CD4-positive, alpha-beta memory T cell (primary cell): ENCODE results near the gene PAM. TPM values are rescaled to one million over a fixed set of nuclear protein-coding genes. Genes with fewer than 3 reads are reported as not detected.

ENCODE experiments used
- CTCF ChIA-PET: fragments of 350-600 bp; sonication (Branson Sonifier 250); formaldehyde crosslinking; loops from one replicate; lab custom pipeline; 2021; ENCODE audit warnings: inconsistent platforms; ENCODE audit not compliant: partially characterized antibody; lab: Charles Lee
- POLR2A ChIA-PET: fragments of 350-600 bp; sonication (Branson Sonifier 250); formaldehyde crosslinking; loops from one replicate; lab custom pipeline; 2021; ENCODE audit not compliant: partially characterized antibody; lab: Charles Lee
- DNase-seq, 5 donors: peaks; one replicate each; pipeline versions ENCODE4 v3.0.0 to v3.0.0-alpha.2; 2020 to 2022; ENCODE audit warnings: mixed read lengths in 1 of 5
- H3K27ac ChIP-seq: one replicate; pipeline ENCODE4 v1.7.0; 2013; ENCODE audit warnings: low read depth, low read length
- H3K27me3 ChIP-seq: 2 replicates; pipeline ENCODE4 v1.7.0; 2013; ENCODE audit warnings: mild to moderate bottlenecking, low read length, moderate library complexity; ENCODE audit not compliant: insufficient read depth
- H3K36me3 ChIP-seq: 2 replicates; pipeline ENCODE4 v1.7.0; 2013; ENCODE audit warnings: mild to moderate bottlenecking, low read length, moderate library complexity; ENCODE audit not compliant: insufficient read depth
- H3K4me1 ChIP-seq: 2 replicates; pipeline ENCODE4 v1.7.0; 2013; ENCODE audit warnings: mild to moderate bottlenecking, low read length, moderate library complexity; ENCODE audit not compliant: insufficient read depth
- H3K4me3 ChIP-seq, 2 donors: one replicate each; pipeline ENCODE4 v1.7.0; 2013; ENCODE audit warnings: low read length in 2 of 2, mild to moderate bottlenecking in 1 of 2
- H3K9me3 ChIP-seq, 2 donors: one replicate each; pipeline ENCODE4 v1.7.0; 2013; ENCODE audit warnings: low read length in 2 of 2, control low read depth in 1 of 2; ENCODE audit not compliant: control insufficient read depth in 1 of 2
- H3K27ac Mint-ChIP-seq, 7 donors: one replicate each; pipeline ENCODE4 v1.8.0; 2020 to 2021; ENCODE audit warnings: mixed read lengths in 7 of 7, mild to moderate bottlenecking in 6 of 7, inconsistent platforms in 3 of 7, moderate library complexity in 3 of 7
- H3K27me3 Mint-ChIP-seq, 2 donors: one replicate each; pipeline ENCODE4 v1.8.0; 2020 to 2021; ENCODE audit warnings: mixed read lengths in 2 of 2
- H3K36me3 Mint-ChIP-seq, 2 donors: one replicate each; pipeline ENCODE4 v1.8.0; 2020 to 2021; ENCODE audit warnings: mixed read lengths in 2 of 2, inconsistent platforms in 1 of 2, mild to moderate bottlenecking in 1 of 2
- H3K4me1 Mint-ChIP-seq, 4 donors: one replicate each; pipeline ENCODE4 v1.8.0; 2020 to 2021; ENCODE audit warnings: mixed read lengths in 4 of 4, mild to moderate bottlenecking in 1 of 4
- H3K4me3 Mint-ChIP-seq, 8 donors: one replicate each; pipeline ENCODE4 v1.8.0; 2020 to 2021; ENCODE audit warnings: mixed read lengths in 8 of 8, mild to moderate bottlenecking in 7 of 8, moderate library complexity in 6 of 8, inconsistent platforms in 3 of 8
- H3K9me3 Mint-ChIP-seq, 8 donors: one replicate each; pipeline ENCODE4 v1.8.0; 2020 to 2021; ENCODE audit warnings: mixed read lengths in 8 of 8, mild to moderate bottlenecking in 5 of 8, inconsistent platforms in 3 of 8, moderate library complexity in 1 of 8
- intact Hi-C: fragments of 100-400 bp; cut with micrococcal nuclease; formaldehyde crosslinking; loops from one replicate; pipeline ENCODE4 v1.15.1; 2023
- polyA plus RNA-seq, 2 donors: library from polyadenylated mRNA; unstranded; fragments of 300-500 nt; fragmentation: Illumina TruSeq; gene quantifications; one replicate each; pipeline ENCODE4 v1.2.3, GENCODE V29; 2021
- total RNA-seq, 2 experiments: library from RNA; stranded (reverse); gene quantifications; one replicate each; pipeline ENCODE4 v1.2.3, GENCODE V29; 2021

The PAM gene
- total and polyA plus RNA-seq, 4 experiments from 2014 or later = 25.8 to 31.0 (median 28.7) TPM

DNA sequence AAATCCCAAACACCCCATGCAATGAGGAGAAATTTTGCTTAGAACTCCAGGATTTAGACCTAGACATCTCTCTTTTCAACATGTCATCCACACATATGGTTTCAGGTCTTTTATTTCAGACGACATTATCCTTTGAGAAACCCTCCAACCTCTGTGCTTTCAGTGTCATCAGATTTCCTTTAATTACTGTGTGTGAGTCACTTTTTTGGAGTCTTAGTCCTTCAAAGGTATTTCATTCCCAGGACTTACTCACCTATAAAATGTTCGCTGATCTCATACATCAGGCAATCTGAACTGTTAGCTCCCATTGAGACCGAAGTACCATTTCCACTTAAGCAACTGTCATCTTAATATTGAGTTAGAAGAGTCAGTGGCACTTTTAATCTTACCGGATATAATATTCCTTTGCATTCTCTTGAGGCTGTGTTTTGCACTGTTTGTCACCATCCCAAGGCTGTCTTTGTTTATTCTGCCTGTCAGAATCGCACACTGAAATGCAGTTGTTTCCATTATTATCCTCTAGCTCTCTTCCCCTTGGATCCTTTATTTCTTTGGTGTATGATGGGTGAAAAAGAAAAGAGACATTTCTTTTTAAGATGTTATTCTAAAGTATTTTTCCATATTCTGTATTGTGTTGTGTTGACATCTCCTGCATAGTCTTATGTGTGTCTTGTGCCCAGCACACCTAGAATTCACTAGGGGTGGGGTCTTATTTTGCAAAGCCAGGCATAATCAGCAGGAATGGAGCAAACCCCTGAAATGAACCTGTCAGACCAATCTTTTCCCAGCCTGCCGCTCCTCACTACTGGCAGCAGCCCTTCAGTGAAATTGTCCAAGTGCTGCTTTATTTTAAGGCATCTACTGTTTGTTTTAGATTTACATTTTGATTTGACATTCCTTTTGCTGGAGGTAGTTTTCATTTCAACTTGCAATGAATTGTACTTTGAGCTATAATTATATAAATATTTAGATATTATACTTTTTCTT is 155.4 kb downstream of the PAM start:
- DNase-seq = no peak
- no peaks in the 10 kb centered on the region for H3K4me1 Mint-ChIP-seq
- Histone ChIP-seq H3K27ac (no peak overlapping the region), H3K27me3 (no peaks in the 10 kb centered on the region), H3K4me3 (no peak overlapping the region), H3K36me3 (no peaks in the 10 kb centered on the region), H3K4me1 (no peaks in the 10 kb centered on the region), H3K9me3 (no peaks in the 10 kb centered on the region)
- H3K4me3 Mint-ChIP-seq = no peak overlapping the region
- ChIA-PET CTCF (interaction anchor here (1.6 kb wide), 1 partner anchor 11 kb away, joined by 3 read pairs; no protein-coding TSS in a partner anchor), POLR2A (no interaction called here)
- peaks cover 0 to 10% (median 0%) of the 10 kb centered on the region in 8 donors for H3K9me3 Mint-ChIP-seq
- H3K27me3 Mint-ChIP-seq = no peaks in the 10 kb centered on the region
- intact Hi-C loops = no loop called here
- peaks cover 14 to 15% of the 10 kb centered on the region in 2 donors for H3K36me3 Mint-ChIP-seq
- no peak overlapping the region for H3K27ac Mint-ChIP-seq

DNA sequence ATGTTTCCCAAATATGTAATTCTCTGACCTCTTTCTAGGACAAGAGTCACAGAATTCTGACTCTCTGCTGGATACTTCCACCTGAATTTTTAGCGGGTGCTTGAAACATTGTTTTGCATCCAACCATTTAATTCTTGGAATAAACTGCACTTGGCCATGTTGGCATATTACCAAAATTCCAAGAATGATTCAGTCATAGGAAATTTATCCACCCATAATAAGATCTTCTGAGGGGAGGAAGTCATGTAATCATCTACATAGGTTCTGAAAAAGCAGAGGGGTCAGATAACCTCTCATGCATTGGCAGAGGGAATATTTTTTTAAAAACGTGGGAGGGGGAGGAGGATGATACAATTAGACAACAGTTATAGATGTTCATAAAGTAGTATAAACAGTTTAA is 156.9 kb downstream of the PAM start:
- H3K27ac Mint-ChIP-seq = no peak overlapping the region
- CTCF ChIA-PET = interaction anchor here (1.6 kb wide), 1 partner anchor 10 kb away, joined by 3 read pairs; no protein-coding TSS in a partner anchor

DNA sequence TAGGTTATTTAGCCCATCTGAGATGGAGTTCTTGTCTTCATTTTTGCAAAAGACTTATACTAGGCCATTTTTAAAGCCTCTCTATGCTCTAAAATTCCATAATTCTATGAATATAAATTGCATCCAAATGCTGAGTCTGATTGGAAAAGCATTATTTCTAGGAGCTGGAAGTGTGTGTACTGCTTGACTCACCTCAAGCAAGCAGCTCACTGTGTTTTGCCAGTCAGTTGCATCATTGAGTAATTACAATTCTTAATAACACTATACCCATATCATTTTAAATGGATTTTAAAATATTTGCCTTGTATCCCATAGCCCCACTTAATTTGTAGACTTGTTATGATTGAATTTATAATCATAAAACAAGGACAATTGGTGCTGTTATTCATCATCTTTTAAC is 161.0 kb downstream of the PAM start:
- no peak for DNase-seq
- no peak overlapping the region for H3K4me3 Mint-ChIP-seq
- no peak overlapping the region for H3K27ac Mint-ChIP-seq
- ChIA-PET CTCF (no interaction called here), POLR2A (no interaction called here)
- Histone ChIP-seq H3K27ac (no peak overlapping the region), H3K27me3 (no peaks in the 10 kb centered on the region), H3K9me3 (no peaks in the 10 kb centered on the region), H3K36me3 (no peaks in the 10 kb centered on the region), H3K4me3 (no peak overlapping the region), H3K4me1 (no peaks in the 10 kb centered on the region)
- H3K27me3 Mint-ChIP-seq = no peaks in the 10 kb centered on the region
- H3K4me1 Mint-ChIP-seq = no peaks in the 10 kb centered on the region
- peaks cover 12 to 16% of the 10 kb centered on the region in 2 donors for H3K36me3 Mint-ChIP-seq
- H3K9me3 Mint-ChIP-seq = no peaks in the 10 kb centered on the region
- intact Hi-C loops = no loop called here

More for the DNA sequence above, 156.9 kb downstream of the PAM start:
- Histone ChIP-seq H3K4me1 (no peaks in the 10 kb centered on the region), H3K27me3 (no peaks in the 10 kb centered on the region), H3K27ac (no peak overlapping the region), H3K4me3 (no peak overlapping the region), H3K9me3 (no peaks in the 10 kb centered on the region), H3K36me3 (no peaks in the 10 kb centered on the region)
- Mint-ChIP-seq H3K4me1 (no peaks in the 10 kb centered on the region), H3K9me3 (peaks cover 0 to 2% (median 0%) of the 10 kb centered on the region in 8 donors), H3K36me3 (peaks cover 9 to 15% of the 10 kb centered on the region in 2 donors), H3K4me3 (no peak overlapping the region), H3K27me3 (no peaks in the 10 kb centered on the region)
- no peak for DNase-seq
- intact Hi-C loops = no loop called here
- POLR2A ChIA-PET = no interaction called here

DNA sequence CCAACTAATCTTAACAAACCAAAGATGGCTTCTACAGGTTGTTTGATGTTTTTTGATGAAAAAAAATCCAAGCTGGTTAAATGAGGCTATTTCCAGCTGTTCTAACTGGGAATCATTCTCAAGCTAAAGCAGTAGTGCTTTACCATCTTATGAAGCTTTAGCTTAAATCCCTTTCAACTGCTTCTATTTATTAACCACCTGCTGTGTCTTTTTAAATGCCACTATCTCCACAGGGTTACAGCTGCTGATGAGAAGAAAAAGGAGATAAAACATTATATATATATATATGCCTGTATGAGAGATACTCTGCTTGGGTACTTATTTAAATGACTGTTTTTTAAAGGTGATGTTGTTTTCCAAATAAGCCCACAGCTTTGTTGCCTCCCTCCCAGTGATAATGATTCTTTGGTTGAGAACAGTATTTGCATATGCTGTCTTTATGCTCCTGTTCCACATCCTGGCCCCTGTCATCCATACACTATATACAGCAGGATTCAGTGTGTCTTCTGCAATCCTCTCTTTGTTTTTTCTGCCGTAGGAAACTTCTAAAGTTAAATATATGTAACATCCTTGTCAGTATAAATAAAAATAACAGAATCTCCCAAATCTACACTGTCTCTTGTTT is 164.0 kb downstream of the PAM start:
- Mint-ChIP-seq H3K9me3 (no peaks in the 10 kb centered on the region), H3K4me3 (no peak overlapping the region), H3K27ac (no peak overlapping the region), H3K4me1 (no peaks in the 10 kb centered on the region), H3K36me3 (peaks cover 6 to 19% of the 10 kb centered on the region in 2 donors), H3K27me3 (no peaks in the 10 kb centered on the region)
- no peak for DNase-seq
- no peak overlapping the region for H3K27ac ChIP-seq
- H3K4me3 ChIP-seq = no peak overlapping the region
- ChIA-PET CTCF (interaction anchor here (1.3 kb wide), 1 partner anchor 11 kb away, joined by 3 read pairs; no protein-coding TSS in a partner anchor), POLR2A (no interaction called here)
- intact Hi-C loops = no loop called here
- no peaks in the 10 kb centered on the region for H3K9me3 ChIP-seq
- H3K4me1 ChIP-seq = no peaks in the 10 kb centered on the region
- no peaks in the 10 kb centered on the region for H3K36me3 ChIP-seq
- no peaks in the 10 kb centered on the region for H3K27me3 ChIP-seq

DNA sequence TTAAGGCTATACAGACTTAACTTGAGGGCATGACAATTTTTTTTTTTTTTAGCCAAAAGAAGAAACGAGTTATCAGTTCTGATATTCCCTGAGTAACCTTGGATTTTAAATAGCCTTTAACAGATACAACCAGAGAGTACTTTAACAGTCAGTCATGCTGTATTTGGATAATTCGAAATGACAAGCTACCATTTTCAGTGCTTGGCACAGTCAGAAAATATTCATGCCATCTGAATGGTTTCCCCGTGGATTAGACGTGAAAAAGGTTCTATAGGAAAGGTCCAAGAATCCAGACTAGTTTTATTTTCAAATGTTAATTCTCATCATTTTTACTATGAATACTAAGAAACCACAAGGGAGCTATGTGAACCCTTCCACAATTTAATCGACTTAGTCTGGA is 165.7 kb downstream of the PAM start:
- H3K4me1 ChIP-seq = no peaks in the 10 kb centered on the region
- H3K4me3 ChIP-seq = no peak overlapping the region
- H3K27me3 Mint-ChIP-seq = no peaks in the 10 kb centered on the region
- H3K27me3 ChIP-seq = no peaks in the 10 kb centered on the region
- H3K9me3 Mint-ChIP-seq = no peaks in the 10 kb centered on the region
- no peak for DNase-seq
- H3K9me3 ChIP-seq = no peaks in the 10 kb centered on the region
- ChIA-PET CTCF (no interaction called here), POLR2A (no interaction called here)
- H3K27ac Mint-ChIP-seq = no peak overlapping the region
- intact Hi-C loops = no loop called here
- H3K36me3 ChIP-seq = no peaks in the 10 kb centered on the region
- no peak overlapping the region for H3K4me3 Mint-ChIP-seq
- no peak overlapping the region for H3K27ac ChIP-seq
- H3K4me1 Mint-ChIP-seq = no peaks in the 10 kb centered on the region
- H3K36me3 Mint-ChIP-seq = peaks cover 1 to 30% of the 10 kb centered on the region in 2 donors

DNA sequence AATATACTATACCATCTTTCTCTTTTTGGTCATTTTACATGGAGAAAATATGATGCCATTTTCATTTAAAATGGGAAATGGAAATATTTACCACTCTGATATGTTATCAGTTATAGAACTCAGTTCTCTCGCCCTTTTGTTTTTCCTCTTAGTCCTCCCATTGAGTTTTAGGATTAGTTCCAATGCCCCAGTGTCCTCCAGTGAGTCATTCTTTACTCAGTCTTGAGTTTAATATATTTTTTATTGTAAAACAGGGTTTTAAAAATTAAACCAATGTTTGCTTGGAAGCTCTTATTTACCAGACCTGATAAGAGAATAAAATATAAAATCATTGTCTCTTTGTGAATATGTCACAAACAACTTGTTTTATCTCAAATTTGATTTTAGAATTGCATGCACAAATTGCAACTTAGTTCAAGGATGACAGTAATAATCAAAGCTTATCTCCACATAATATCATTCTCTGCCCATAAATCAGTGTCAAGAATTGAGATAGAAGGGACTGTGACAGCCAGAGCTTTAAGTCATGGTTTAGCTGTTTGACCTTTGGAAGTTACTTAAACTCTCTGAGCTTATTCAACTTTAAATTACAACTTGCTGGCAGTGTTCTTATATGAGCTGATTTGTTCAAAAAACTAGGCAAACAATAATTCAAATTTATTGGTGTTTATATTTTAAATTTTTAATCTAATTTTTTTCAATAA is 166.4 kb downstream of the PAM start:
- ChIA-PET POLR2A (no interaction called here), CTCF (interaction anchor here (0.9 kb wide), 1 partner anchor 10 kb away, joined by 3 read pairs; no protein-coding TSS in a partner anchor)
- no peaks in the 10 kb centered on the region for H3K27me3 Mint-ChIP-seq
- Histone ChIP-seq H3K4me3 (no peak overlapping the region), H3K27me3 (no peaks in the 10 kb centered on the region), H3K27ac (no peak overlapping the region), H3K36me3 (peaks cover under 1% of the 10 kb centered on the region), H3K9me3 (no peaks in the 10 kb centered on the region), H3K4me1 (no peaks in the 10 kb centered on the region)
- no peak for DNase-seq
- H3K9me3 Mint-ChIP-seq = no peaks in the 10 kb centered on the region
- H3K27ac Mint-ChIP-seq = no peak overlapping the region
- intact Hi-C loops = no loop called here
- H3K36me3 Mint-ChIP-seq = peaks cover 1 to 32% of the 10 kb centered on the region in 2 donors
- no peaks in the 10 kb centered on the region for H3K4me1 Mint-ChIP-seq
- H3K4me3 Mint-ChIP-seq = no peak overlapping the region
